GM12801 (cell line): Measurements from ENCODE around the gene CCDC195.

Experiments used
- TF ChIP-seq, protein P1 (sequence below): IDR thresholded peaks from one replicate; pipeline ENCODE4 v1.5.1; 2011; ENCODE audit warnings: control low read depth; ENCODE audit not compliant: insufficient read length; ENCODE audit errors: extremely low read depth

Gene CCDC195, protein sequence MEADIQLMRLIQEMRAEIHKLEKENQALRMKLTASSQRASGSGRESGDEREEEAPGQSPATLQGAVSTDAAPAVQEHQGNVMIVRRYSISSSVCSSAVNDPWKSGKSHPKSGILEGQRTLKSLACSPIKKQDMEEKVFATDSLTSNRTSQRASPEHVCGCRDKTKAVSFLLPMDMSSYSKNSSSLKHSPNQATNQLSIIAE

DNA sequence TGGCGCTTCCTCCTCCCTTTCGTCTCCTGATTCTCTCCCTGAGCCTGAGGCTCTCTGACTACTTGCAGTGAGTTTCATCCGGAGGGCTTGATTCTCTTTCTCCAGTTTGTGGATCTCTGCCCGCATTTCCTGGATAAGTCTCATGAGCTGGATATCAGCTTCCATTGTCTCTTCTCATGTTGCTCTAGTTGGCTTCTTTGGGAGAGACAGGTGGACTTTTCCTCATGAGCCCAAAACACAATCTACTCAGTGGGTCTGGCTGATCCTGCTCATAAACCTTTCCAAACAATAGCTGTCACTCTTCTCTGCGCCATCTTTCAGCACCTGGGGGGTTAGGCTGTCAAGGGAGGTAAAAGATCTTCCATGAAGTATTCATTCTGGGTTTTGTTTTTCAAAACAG, at the start of gene CCDC195:
TSS of gene CCDC195 (minus strand) at position 165 of the 400 bp plus-strand sequence. CDS start at position 165, 0 bp downstream.
- TF ChIP-seq, protein P1, sequence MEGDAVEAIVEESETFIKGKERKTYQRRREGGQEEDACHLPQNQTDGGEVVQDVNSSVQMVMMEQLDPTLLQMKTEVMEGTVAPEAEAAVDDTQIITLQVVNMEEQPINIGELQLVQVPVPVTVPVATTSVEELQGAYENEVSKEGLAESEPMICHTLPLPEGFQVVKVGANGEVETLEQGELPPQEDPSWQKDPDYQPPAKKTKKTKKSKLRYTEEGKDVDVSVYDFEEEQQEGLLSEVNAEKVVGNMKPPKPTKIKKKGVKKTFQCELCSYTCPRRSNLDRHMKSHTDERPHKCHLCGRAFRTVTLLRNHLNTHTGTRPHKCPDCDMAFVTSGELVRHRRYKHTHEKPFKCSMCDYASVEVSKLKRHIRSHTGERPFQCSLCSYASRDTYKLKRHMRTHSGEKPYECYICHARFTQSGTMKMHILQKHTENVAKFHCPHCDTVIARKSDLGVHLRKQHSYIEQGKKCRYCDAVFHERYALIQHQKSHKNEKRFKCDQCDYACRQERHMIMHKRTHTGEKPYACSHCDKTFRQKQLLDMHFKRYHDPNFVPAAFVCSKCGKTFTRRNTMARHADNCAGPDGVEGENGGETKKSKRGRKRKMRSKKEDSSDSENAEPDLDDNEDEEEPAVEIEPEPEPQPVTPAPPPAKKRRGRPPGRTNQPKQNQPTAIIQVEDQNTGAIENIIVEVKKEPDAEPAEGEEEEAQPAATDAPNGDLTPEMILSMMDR, result no peak

DNA sequence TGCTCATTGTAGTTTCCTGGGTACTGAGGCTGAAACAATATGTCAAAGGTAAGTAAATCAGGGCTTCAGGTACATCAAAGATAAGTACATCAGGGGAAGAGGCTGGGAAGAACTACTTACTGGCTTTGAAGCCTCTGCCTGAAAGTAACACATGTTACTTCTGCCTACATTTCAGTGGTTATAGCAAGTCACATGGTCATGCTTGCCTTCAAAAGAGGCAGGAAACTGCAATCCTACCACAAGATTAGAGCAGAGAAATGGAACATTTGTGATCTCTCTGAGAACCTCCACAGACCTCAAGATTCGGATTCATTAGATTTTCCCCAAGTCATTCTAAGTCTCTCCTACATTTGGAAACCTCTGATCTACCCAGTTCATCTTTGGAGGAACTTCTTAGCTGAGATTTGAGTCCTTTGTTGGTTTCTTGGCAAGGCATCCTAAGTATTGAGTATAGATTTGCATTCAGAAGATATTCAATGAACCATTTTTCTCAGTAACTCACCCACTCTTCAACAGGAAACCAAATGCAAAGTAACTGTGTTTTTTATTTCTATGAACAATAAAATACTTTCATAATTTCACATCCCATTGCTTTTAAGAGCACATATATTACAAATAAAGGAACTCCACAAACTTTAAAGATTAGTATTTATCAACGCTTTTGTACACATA, 48.5 kb upstream of the CCDC195 start:
- TF ChIP-seq, protein P1, result no peak

DNA sequence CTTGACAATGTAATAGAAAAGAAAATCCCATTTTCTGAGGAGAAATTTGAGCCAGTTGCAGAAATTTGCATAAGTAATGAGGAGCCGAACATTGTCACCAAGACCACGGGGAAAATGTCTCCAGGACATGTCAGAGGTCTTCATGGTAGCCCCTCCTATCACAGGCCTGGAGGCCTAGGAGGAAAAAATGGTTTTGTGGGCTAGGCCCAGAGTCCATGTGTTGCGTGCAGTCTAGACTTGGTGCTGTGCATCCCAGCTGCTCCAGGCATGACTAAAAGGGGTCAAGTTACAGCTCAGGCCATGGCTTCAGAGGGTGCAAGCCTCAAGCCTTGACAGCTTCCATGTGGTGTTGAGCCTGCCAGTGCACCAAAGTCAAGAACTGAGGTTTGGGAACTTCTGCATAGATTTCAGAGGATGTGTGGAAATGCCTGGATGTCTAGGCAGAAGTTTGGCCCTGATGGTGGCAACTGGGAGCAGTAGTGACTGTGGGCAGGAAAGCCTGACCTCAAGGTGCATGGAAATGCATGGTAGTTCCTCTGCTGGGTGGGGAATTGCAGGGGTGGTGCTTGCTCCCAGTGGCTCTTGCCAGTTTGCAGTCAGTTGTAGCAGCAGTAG, 41.9 kb upstream of the CCDC195 start:
- TF ChIP-seq, protein P1, result no peak

DNA sequence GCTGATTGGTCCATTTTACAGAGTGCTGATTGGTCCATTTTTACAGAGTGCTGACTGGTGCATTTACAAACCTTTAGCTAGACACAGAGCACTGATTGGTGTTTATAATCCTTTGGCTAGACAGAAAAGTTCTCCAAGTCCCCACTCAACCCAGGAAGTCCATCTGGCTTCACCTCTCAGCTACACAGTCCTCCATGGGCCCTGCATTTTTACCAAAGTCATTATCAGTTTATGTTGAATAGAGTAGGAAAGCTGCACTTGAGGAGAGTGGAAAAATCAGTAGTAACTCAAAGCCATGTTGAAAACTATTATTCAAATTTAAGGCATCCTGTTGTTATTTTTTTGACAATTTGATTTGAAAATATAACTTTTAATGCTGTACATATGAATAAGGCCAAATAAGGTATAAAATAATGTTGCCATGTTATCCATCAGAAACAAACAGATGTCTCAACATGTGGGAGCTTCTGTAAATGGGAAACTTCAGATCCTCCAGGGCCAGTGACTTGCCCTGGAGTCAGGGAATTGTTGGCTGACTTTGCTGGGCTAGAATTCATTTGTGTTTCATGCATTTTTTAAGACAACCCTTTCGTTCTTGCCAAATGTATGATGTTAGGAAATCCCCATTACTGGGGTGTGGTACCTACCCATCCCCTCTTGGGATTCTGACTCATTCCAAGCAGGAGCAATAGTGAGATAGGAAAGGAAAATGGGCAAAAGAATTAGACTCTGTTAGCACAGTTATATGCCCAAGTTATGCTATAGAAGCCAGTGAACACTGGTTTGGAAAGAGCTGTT, 37.8 kb upstream of the CCDC195 start:
- TF ChIP-seq, protein P1, result no peak

DNA sequence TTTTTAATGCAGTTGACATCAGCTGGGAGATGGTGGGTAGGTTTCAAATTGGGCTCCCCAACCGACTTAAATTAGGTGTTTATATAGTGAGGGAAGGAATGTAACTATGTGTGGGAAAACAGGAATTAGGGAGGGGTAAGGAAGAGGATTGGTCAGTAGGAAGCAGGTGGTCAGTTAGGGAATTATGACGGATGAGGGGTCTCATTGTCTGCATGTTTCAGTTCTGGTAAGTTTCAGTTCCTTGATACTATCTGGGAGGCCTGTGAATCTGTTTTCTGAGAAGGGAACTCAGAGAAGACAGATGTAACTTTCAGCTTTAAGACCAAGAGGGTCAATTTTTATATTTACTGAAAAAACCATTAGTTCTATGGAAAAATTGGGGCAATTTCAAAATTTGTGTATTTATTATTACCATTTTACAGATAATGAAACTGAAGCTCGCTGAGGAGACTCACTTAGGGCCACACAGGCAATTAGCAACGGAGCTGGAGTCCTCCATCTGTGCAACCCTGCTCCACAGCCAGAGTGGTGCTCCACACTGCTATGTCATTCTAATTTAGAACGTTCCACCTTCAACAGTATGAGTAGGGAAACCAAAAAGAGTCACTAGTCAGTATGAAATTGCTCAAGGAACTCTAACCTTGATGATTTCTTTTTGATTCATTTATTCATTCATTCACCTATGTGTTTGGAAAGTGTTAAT, 36.0 kb upstream of the CCDC195 start:
- TF ChIP-seq, protein P1, result no peak

DNA sequence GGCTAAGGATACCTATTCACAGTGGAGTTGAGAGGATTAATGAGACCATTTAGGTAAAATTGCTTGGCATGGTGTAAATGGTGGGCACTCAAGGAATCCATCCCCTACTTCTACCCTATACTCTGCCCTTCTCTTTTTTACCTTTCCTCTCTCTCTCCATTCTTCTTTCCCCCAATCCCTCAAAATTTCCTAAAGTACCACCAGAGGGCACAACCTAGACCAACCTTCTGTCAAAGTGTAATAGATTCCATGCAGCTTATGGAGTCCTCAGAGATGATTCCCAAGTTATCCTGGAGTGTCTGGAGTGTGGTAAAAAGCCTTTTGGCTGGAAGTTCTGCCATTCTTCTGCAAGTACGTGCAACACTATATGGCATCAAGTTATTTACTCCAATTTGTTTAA, 33.0 kb upstream of the CCDC195 start:
- TF ChIP-seq, protein P1, result no peak
